Measurements from ENCODE around the gene SYS1. TPM values are rescaled to one million over a fixed set of nuclear protein-coding genes. Genes with fewer than 3 reads are reported as not detected.

Gene SYS1
- total RNA-seq, 2 donors from 2014 or later, result 22.1 to 23.8 TPM

DNA sequence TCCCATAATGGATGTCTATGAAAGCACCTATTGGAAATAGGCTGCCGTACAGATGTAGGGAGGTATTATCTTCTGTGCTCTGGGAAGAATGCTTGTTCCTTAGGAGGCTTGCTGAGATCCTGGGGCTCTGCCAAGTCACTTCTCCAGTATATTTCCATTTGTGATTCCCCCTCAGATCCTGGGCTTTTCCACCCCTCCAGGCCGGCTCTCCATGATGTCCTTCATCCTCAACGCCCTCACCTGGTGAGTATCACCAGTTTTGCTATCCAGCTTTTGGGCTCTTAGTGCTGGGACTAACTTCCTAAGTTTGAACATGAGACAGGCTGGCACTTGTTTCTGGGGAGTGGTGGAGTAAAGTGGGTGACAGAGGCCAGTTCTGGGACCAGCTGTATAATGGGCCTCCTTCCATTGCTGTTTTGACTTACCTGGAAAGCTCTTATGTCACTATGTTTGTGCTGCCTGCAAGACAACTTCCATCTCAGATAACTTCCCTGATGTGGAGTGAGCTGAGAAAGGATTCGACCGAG, 2.6 kb downstream of the SYS1 start:
- Mint-ChIP-seq H3K4me1 (peaks cover 17% of the 10 kb centered on the region), H3K9me3 (no peaks in the 10 kb centered on the region), H3K36me3 (ENCODE audit: low read depth) (peaks cover 28% of the 10 kb centered on the region), H3K27ac (no peak overlapping the region), H3K27me3 (ENCODE audit: insufficient read depth) (no peaks in the 10 kb centered on the region), H3K4me3 (no peak overlapping the region)
- Histone ChIP-seq H3K9ac (ENCODE audit: extremely low read depth, low read length, poor library complexity, severe bottlenecking) (no peak overlapping the region), H3K4me1 (ENCODE audit: control insufficient read depth, insufficient read depth, low read length) (peaks cover 7% of the 10 kb centered on the region), H3K27me3 (ENCODE audit: control insufficient read depth, insufficient read depth, low read length, poor library complexity, severe bottlenecking) (no peaks in the 10 kb centered on the region), H3K4me3 (ENCODE audit: low read length) (no peak overlapping the region), H3K9me3 (ENCODE audit: control insufficient read depth, low read length) (no peaks in the 10 kb centered on the region), H3K36me3 (ENCODE audit: control insufficient read depth, insufficient read depth, low read length) (peaks cover 43% of the 10 kb centered on the region), H3K27ac (ENCODE audit: low read depth, low read length) (no peak overlapping the region)
- 97 to 100% methylated on average over 4 to 5 of the region's 5 CpGs for WGBS, 2 experiments (ENCODE audit: insufficient coverage in 1 of 2, insufficient read length in 1 of 2)
- TF ChIP-seq, protein P1, sequence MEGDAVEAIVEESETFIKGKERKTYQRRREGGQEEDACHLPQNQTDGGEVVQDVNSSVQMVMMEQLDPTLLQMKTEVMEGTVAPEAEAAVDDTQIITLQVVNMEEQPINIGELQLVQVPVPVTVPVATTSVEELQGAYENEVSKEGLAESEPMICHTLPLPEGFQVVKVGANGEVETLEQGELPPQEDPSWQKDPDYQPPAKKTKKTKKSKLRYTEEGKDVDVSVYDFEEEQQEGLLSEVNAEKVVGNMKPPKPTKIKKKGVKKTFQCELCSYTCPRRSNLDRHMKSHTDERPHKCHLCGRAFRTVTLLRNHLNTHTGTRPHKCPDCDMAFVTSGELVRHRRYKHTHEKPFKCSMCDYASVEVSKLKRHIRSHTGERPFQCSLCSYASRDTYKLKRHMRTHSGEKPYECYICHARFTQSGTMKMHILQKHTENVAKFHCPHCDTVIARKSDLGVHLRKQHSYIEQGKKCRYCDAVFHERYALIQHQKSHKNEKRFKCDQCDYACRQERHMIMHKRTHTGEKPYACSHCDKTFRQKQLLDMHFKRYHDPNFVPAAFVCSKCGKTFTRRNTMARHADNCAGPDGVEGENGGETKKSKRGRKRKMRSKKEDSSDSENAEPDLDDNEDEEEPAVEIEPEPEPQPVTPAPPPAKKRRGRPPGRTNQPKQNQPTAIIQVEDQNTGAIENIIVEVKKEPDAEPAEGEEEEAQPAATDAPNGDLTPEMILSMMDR (conservative IDR thresholded peaks at IDR 0.05), result no peak
- DNase-seq, result peak; percentile 36

DNA sequence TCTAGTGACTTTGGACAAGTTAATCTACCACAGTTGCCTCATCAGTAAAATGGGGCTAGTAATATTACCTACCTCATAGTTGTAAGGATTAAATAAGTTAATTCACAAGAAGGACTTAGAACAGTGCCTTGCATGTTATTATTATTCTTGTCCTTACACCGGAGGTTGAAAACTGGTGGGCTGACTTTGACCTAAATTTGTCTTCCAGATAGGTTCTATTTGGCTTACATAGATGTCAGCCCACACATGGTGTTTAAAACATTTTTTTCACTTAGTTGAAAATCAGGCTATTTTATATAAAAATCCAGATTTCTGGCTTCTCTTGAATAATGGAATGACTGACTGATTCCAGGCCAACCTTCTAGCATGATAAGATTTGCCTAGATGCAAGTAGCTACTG, 3.2 kb downstream of the SYS1 start:
- Mint-ChIP-seq H3K27ac (no peak overlapping the region), H3K9me3 (no peaks in the 10 kb centered on the region), H3K36me3 (ENCODE audit: low read depth) (peaks cover 28% of the 10 kb centered on the region), H3K4me3 (no peak overlapping the region), H3K27me3 (ENCODE audit: insufficient read depth) (no peaks in the 10 kb centered on the region), H3K4me1 (peaks cover 17% of the 10 kb centered on the region)
- H3K4me1 ChIP-seq (ENCODE audit: control insufficient read depth, insufficient read depth, low read length), result peaks cover 10% of the 10 kb centered on the region
- DNase-seq, result no peak
- 100% methylated on average over 1 of the region's 1 CpG; no CpG with 5 or more reads in 1 of the 2 experiments for WGBS, 2 experiments (ENCODE audit: insufficient coverage in 1 of 2, insufficient read length in 1 of 2)
- no peak overlapping the region for H3K27ac ChIP-seq (ENCODE audit: low read depth, low read length)
- no peak overlapping the region for H3K4me3 ChIP-seq (ENCODE audit: low read length)
- H3K9ac ChIP-seq (ENCODE audit: extremely low read depth, low read length, poor library complexity, severe bottlenecking), result no peak overlapping the region
- H3K27me3 ChIP-seq (ENCODE audit: control insufficient read depth, insufficient read depth, low read length, poor library complexity, severe bottlenecking), result no peaks in the 10 kb centered on the region
- H3K36me3 ChIP-seq (ENCODE audit: control insufficient read depth, insufficient read depth, low read length), result peaks cover 48% of the 10 kb centered on the region
- no peaks in the 10 kb centered on the region for H3K9me3 ChIP-seq (ENCODE audit: control insufficient read depth, low read length)
- TF ChIP-seq, protein P1 (conservative IDR thresholded peaks at IDR 0.05), result no peak

DNA sequence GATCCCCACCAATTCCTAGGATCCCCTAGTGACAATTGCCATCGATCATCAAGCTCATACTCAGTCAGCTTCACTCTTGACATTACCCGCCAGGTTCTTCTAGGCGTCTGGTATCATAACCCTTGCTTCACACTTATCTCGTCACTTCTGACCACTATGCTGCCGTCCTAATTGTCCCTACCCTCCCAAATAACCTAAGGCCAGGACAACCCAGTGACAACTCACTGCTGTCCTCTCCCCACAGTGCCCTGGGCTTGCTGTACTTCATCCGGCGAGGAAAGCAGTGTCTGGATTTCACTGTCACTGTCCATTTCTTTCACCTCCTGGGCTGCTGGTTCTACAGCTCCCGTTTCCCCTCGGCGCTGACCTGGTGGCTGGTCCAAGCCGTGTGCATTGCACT, 3.7 kb downstream of the SYS1 start:
- TF ChIP-seq, protein P1 (conservative IDR thresholded peaks at IDR 0.05), result no peak
- Histone ChIP-seq H3K27me3 (ENCODE audit: control insufficient read depth, insufficient read depth, low read length, poor library complexity, severe bottlenecking) (no peaks in the 10 kb centered on the region), H3K9me3 (ENCODE audit: control insufficient read depth, low read length) (no peaks in the 10 kb centered on the region), H3K9ac (ENCODE audit: extremely low read depth, low read length, poor library complexity, severe bottlenecking) (no peak overlapping the region), H3K4me1 (ENCODE audit: control insufficient read depth, insufficient read depth, low read length) (peaks cover 10% of the 10 kb centered on the region), H3K27ac (ENCODE audit: low read depth, low read length) (no peak overlapping the region), H3K36me3 (ENCODE audit: control insufficient read depth, insufficient read depth, low read length) (peaks cover 52% of the 10 kb centered on the region), H3K4me3 (ENCODE audit: low read length) (no peak overlapping the region)
- Mint-ChIP-seq H3K4me1 (peaks cover 17% of the 10 kb centered on the region), H3K36me3 (ENCODE audit: low read depth) (peaks cover 28% of the 10 kb centered on the region), H3K9me3 (no peaks in the 10 kb centered on the region), H3K4me3 (no peak overlapping the region), H3K27me3 (ENCODE audit: insufficient read depth) (no peaks in the 10 kb centered on the region), H3K27ac (no peak overlapping the region)
- DNase-seq, result no peak
- WGBS, 2 experiments (ENCODE audit: insufficient coverage in 1 of 2, insufficient read length in 1 of 2), result 91 to 93% methylated on average over 10 to 11 of the region's 11 CpGs
